GM21526 (cell line): ENCODE results near the gene TMEM176B.
"Not testable (repeated sequence)": the region's sequence is repeated elsewhere in the genome, so short reads cannot be mapped to it uniquely, and the experiment has no call there.

Experiments used
- ATAC-seq: cut with Tn5 transposase; IDR thresholded peaks from one replicate; pipeline ENCODE4 v1.9.1; 2021; ENCODE audit warnings: moderate library complexity; ENCODE audit not compliant: unreplicated experiment, low FRiP score

Gene TMEM176B

DNA sequence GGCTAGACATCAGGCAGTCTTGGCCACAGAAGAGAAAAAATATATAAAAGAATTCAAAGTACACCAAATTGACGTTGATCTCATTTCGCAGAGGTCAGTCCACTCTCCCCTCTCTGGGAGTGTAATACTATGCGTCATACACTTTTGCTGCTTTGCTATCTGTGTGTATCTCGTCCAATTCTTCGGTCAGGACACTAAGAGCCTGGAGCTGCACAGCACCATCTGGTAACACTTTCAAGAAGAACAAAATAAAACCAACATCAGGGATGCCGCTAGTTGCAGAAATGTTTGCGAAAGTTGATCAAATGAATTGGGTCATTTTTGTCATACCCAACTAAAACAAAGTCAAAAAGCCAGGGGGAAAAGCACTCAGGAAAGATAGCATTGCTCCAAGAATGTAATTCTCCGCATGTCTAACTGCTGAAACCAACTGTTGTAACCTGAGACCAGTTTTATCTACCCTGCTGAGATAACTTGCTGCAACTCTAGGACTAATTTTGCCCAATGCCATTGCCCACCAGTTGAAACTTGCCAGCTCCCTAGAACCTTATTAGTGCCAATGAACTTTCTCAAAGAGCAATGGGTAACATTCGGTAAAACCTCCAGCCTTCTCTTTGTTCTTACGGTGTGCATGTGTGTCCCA, 23.4 kb upstream of the TMEM176B start:
- no peak for ATAC-seq

DNA sequence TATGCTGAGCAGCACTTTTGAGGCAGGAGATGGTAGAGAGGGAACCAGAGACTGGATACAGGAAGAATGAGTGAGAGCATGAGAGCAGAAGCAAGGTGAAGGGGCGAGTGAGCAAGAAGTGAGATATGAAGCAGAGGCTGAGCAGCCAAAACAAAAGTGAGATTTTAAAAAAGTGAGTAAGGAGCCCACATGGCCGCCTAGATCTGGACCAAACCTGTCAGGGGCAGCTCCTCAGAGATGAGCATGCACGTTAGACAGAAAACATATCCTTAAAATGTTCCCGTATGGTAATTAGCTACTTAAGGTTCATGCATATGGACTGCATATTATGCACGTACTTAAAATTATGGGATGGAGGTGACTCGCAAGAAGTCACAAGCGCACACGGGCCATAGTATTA, 22.9 kb upstream of the TMEM176B start:
- no peak for ATAC-seq

DNA sequence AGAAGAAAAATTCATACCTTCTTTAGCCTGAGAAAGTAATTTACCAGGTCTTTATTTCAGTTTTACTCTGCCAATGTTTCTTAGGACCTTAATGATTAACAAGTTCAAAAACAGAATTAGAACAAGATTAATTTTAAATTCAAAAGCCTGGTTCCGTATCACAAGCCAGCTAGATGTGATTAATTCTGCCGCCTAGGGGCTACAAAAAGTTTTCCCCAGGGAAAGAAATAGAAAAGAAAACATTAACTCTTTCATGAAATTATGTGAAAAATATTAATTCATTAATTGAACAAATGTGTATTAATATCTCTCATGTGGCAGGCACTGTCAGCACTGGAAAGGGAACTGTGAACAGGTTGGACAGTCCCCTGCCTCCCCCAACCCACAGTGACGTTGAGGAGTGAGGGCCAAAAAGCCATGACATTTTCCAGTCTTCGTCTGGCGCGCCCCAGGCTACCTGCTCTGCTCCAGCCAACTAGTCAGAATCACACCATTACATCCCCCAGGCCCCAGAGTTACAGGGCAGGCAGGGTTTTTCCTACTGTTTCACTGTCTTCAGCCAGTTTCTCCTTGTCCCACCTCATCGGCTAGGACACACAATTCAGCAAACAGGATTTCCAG, 20.5 kb upstream of the TMEM176B start:
- no peak for ATAC-seq

GRCh38 chr7:150820148-150820547, 20.0 kb upstream of the TMEM176B start:
- no peak for ATAC-seq

DNA sequence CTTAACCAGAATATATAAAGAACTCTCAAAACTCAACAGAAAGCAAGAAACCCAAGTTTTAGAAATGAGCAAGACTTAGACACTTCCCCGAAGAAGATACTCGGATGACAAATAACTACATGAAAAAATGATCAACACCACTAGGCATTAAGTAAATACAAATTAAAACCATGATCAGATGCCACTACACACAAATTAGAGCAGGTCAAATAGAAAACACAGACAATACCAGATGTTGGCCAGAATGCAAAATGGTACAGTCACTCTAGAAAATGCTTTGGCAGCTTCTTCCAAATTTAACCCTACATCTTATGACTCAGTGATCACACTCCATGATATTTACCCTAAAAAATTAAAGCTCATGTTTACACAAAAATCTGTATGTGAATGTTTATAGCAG, 18.8 kb upstream of the TMEM176B start:
- no peak for ATAC-seq

DNA sequence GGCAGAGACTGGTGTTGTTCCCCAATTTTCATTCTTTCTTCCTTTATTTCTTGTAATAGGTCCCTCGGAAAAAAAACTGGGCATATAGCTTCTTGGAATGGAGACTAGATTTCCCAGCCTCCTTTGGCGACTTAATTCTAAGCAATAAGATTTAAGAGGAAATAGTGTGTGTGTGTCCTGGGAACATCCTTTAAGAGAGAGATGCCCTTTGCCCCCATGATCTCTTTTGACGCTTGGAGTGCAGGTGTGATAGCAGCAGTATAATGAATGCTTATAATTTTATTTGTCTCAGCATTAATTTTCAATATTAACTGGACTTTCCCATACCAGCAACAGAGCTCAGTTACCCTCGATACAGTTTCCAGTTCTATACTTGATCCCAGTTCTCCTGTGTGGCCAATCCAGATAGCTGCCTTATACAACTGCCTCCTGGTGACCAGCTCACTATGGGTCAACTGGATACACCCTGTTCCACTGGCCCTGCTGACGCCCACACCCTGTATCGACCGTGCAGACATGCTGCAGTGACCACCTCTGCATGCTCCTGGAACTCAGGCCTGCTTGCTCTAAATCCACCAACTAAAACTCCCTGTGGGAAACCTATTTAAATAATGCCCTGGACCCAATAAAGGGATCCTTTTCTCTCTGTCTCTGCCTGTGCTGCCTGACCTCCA, 14.3 kb upstream of the TMEM176B start:
- no peak for ATAC-seq

DNA sequence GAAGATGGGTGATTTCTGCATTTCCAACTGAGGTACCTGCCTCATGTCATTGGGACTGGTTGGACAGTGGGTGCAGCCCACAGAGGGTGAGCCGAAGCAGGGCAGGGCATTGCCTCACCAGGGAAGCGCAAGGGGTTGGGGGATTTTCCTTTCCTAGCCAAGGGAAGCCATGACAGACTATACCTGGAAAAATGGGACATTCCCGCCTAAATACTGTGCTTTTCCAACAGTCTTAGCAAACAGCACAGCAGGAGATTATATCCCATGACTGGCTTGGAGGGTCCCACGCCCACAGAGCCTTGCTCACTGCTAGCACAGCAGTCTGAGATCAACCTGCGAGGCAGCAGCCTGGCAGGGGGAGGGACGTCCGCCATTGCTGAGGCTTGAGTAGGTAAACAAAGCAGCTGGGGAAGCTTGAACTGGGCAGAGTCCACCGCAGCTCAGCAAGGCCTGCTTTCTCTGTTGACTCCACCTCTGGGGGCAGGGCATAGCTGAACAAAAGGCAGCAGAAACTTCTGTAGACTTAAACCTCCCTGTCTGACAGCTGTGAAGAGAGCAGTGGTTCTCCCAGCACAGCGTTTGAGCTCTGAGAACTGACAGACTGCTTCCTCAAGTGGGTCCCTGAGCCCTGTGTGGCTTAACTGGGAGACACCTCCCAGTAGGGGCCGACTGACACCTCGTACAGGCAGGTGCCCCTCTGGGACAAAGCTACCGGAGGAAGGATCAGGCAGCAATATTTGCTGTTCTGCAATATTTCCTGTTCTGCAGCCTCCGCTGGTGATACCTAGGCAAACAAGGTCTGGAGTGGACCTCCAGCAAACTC, 7.7 kb upstream of the TMEM176B start:
- ATAC-seq: not testable (repeated sequence)

- ATAC-seq: no peak
These were observed 6.7 kb upstream of the TMEM176B start for GRCh38 chr7:150806863-150807262.

- ATAC-seq: no peak
These were observed 6.3 kb upstream of the TMEM176B start for GRCh38 chr7:150806454-150806853.

DNA sequence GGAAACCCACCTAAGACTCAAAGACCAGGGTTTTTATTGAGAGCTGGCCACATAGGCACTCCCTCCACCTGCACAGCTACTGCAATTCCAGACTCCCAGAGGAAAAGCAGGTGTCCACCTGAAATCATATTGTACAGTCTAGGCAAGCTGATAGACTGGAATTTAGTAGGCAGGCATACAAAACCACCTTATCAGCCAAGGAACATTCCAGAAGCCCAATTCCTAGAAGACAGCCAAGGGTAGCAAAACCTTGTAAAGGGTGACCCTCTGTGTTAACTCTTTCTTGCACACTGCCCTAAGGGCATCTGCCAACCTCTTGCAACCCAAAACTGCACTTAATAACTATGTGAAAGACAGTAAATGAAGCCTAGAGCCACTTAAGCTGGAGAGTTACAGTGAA, 5.7 kb upstream of the TMEM176B start:
- ATAC-seq: no peak

DNA sequence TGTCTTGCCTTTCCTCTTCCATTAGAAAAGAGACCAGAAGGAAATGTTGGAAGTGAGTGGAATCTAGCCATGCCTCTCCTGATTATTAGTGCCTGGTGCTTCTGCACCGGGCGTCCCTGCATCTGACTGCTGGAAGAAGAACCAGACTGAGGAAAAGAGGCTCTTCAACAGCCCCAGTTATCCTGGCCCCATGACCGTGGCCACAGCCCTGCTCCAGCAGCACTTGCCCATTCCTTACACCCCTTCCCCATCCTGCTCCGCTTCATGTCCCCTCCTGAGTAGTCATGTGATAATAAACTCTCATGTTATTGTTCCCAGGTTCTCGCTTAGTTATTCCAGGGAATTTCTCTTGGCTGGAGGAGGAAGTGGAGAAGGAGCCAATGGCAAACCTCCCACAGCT, 4.6 kb upstream of the TMEM176B start:
- no peak for ATAC-seq

DNA sequence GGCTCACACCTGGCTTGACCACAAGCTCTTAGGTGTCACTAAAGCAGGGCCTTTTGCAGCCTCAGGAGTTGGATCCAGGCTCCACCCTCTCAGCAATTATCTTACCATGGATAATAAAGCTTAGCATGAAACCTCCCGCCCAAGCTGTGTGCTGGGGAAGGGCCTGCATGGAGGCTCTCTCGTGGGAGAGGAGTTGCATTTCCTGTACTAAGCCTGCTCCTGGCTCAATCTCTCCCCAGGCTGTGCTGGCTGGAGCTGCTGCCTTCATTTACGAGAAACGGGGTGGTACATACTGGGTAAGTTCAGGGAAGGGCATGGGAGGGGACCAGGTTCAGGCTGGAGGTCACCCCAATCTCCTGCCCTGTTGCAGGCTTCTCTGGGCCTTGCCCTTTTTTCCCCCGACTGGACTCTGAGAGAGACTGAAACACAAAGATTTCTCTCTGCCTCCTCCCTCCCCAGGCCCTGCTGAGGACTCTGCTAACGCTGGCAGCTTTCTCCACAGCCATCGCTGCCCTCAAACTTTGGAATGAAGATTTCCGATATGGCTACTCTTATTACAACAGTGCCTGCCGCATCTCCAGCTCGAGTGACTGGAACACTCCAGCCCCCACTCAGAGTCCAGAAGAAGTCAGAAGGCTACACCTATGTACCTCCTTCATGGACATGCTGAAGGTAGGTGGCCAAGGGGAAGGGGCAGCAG, 3.1 kb upstream of the TMEM176B start:
- no peak for ATAC-seq

- no peak for ATAC-seq
These were observed 2.0 kb upstream of the TMEM176B start for GRCh38 chr7:150801946-150802771.

DNA sequence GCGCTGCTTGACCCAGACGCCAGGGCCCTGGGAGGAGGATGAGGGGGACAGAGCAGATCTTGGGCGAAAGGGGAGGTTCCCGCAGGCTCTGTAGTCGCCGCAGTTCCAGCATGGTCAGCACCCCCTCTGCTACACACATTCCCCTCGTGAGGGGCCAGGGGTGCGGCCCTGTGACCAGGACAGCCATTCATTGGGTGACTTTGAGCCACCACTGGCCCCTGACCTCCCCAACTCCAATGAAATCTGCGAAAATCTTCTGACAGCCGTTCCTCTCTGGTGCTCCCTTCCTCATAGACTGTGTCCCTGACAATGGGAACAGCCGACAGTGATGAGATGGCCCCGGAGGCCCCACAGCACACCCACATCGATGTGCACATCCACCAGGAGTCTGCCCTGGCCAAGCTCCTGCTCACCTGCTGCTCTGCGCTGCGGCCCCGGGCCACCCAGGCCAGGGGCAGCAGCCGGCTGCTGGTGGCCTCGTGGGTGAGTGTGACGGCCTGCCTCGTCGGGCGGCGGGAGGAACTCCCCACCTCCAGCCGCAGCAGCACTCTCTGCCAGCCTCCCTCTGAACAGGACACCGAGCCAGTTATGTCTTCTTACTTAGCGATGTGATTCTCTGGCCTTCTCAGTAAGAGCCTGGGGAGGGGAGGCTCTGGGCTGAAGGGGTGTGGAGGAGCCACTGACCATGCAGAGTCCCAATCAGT, 1.2 kb upstream of the TMEM176B start:
- ATAC-seq: no peak

DNA sequence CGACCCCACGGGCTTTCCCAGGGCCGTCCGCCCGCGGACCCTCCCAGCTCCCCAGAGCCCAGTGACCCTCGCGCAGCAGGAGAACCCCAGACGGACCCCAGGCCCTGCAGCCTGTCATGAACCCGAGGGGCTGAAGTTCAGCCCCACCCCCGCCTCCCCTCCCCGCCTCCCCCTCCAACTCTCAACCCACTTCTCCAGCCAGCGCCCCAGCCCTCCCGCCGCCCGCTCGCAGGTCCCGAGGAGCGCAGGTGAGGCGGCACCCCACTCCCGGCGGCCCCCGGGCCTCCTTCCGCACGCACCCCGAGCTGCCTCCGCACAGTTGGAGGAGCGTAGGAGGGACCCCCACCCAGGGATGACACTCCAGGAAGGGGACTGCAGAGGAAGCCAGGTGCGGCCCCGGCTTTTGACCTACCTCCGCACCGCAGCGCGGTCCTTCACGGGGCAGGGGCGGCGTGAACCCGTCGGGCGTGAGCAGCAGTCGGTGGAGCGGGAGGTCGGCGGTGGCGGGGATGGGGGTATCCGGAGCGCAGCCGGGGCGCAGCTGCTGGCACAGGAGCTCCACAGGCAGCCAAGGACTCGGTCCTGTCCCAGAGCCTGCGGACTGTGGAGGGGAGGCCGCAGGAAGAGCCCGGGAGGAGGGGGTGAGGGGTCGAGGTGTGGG, 547 bp upstream of the TMEM176B start, which contains the start of gene TMEM176A:
Gene TMEM176A (plus strand): TSS at position 189 of the 661 bp plus-strand sequence. CDS start 782 bp downstream, outside the sequence.
- no peak for ATAC-seq

- no peak for ATAC-seq
These were observed 1.0 kb downstream of the TMEM176B start for GRCh38 chr7:150799156-150799555.

DNA sequence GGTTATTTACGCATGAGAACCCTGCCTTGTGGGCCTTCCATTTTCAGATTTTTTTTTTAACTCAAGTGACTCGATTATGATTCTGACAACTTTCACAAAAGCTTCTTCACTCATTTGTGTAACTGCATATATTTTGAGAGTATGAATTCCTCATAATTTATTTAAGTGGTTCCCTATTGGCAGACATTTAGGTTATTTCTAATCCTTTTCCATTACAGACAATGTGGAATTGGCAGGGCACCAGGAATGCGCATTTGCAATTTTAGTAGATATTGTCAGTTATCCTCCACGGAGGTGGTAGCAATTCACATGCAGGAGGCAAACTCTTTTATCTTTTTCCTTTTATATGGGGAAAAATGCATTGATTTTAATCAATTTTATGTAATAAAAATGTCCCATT, 2.5 kb downstream of the TMEM176B start:
- ATAC-seq: no peak

GRCh38 chr7:150793569-150794238, 6.5 kb downstream of the TMEM176B start:
- no peak for ATAC-seq
